SK-N-SH treated with all-trans-retinoic acid at 6 μM for 48 hours (cell line): ENCODE results near the gene AGAP5.

Experiments
- ARNTL ChIP-seq: fragments of 450-650 bp; formaldehyde crosslinking; IDR thresholded peaks from 2 replicates; pipeline ENCODE4 v1.5.0; 2020; ENCODE audit warnings: low read depth, mild to moderate bottlenecking, moderate library complexity, borderline replicate concordance
- GLIS3 ChIP-seq: fragments of 250-450 bp; sonication (Bioruptor Pico); IDR thresholded peaks from 2 replicates; pipeline ENCODE4 v1.5.0; 2020; ENCODE audit warnings: mild to moderate bottlenecking, moderate library complexity
- RARB ChIP-seq: fragments of 250-450 bp; sonication (Bioruptor Pico); IDR thresholded peaks from 2 replicates; pipeline ENCODE4 v1.8.0; 2021; ENCODE audit warnings: mild to moderate bottlenecking, moderate library complexity
- TOX ChIP-seq: fragments of 250-450 bp; sonication (Bioruptor Pico); IDR thresholded peaks from 2 replicates; pipeline ENCODE4 v1.8.0; 2021; ENCODE audit warnings: mild to moderate bottlenecking, moderate library complexity, borderline replicate concordance
- ZFP30 ChIP-seq: fragments of 450-650 bp; formaldehyde crosslinking; IDR thresholded peaks from 2 replicates; pipeline ENCODE4 v1.5.0; 2022; ENCODE audit warnings: mild to moderate bottlenecking, moderate library complexity
- ZNF565 ChIP-seq: fragments of 450-650 bp; formaldehyde crosslinking; conservative IDR thresholded peaks from 2 replicates; pipeline ENCODE4 v1.5.0; 2020; ENCODE audit warnings: low read depth, mild to moderate bottlenecking, moderate library complexity
- ZNF70 ChIP-seq: fragments of 450-650 bp; formaldehyde crosslinking; IDR thresholded peaks from 2 replicates; pipeline ENCODE4 v1.5.0; 2020; ENCODE audit warnings: mild to moderate bottlenecking, moderate library complexity
- TF ChIP-seq, protein P1 (sequence below): fragments of 250-450 bp; sonication (Bioruptor Pico); IDR thresholded peaks from 2 replicates; pipeline ENCODE4 v1.5.1; 2020; ENCODE audit warnings: low read depth, mild to moderate bottlenecking, moderate library complexity
- TF ChIP-seq, protein P2 (sequence below): fragments of 250-450 bp; sonication (Bioruptor Pico); IDR thresholded peaks from 2 replicates; pipeline ENCODE4 v1.5.0; 2020; ENCODE audit warnings: mild to moderate bottlenecking, moderate library complexity
- TF ChIP-seq, protein P3 (sequence below): fragments of 250-450 bp; sonication (Bioruptor Pico); IDR thresholded peaks from 2 replicates; pipeline ENCODE4 v1.5.1; 2021; ENCODE audit warnings: mild to moderate bottlenecking, moderate library complexity
- TF ChIP-seq, protein P4 (sequence below): fragments of 250-450 bp; sonication (Bioruptor Pico); IDR thresholded peaks from 2 replicates; pipeline ENCODE4 v1.8.0; 2020; ENCODE audit warnings: mild to moderate bottlenecking, moderate library complexity, borderline replicate concordance

DNA sequence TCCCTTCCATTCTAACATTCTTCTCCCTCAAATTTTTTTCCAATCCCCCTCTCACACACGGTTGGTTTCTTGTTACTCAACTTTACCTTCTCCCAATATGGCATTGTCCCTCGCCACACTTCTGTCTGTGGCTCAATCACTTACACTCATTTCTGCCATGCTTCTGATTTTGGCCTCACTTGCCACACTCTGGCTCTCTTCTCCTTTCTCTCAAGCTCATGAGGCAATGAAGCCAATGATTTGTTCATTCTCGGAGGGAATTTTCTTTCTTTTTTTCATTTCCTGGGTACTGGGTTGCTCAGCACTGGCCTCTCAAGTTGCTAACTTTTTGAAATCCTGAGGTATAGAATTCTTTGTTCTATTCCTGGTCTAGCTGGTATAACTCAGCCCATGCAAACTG is 52.7 kb downstream of the AGAP5 start:
- TF ChIP-seq ZFP30 (no peak), GLIS3 (CRISPR knock-in tag) (no peak), TOX (no peak), ZNF565 (CRISPR knock-in tag) (no peak), ARNTL (CRISPR knock-in tag) (no peak), ZNF70 (CRISPR knock-in tag) (no peak), RARB (no peak)
- TF ChIP-seq, protein P1, sequence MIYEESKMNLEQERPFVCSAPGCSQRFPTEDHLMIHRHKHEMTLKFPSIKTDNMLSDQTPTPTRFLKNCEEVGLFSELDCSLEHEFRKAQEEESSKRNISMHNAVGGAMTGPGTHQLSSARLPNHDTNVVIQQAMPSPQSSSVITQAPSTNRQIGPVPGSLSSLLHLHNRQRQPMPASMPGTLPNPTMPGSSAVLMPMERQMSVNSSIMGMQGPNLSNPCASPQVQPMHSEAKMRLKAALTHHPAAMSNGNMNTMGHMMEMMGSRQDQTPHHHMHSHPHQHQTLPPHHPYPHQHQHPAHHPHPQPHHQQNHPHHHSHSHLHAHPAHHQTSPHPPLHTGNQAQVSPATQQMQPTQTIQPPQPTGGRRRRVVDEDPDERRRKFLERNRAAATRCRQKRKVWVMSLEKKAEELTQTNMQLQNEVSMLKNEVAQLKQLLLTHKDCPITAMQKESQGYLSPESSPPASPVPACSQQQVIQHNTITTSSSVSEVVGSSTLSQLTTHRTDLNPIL: no peak
- TF ChIP-seq, protein P2, sequence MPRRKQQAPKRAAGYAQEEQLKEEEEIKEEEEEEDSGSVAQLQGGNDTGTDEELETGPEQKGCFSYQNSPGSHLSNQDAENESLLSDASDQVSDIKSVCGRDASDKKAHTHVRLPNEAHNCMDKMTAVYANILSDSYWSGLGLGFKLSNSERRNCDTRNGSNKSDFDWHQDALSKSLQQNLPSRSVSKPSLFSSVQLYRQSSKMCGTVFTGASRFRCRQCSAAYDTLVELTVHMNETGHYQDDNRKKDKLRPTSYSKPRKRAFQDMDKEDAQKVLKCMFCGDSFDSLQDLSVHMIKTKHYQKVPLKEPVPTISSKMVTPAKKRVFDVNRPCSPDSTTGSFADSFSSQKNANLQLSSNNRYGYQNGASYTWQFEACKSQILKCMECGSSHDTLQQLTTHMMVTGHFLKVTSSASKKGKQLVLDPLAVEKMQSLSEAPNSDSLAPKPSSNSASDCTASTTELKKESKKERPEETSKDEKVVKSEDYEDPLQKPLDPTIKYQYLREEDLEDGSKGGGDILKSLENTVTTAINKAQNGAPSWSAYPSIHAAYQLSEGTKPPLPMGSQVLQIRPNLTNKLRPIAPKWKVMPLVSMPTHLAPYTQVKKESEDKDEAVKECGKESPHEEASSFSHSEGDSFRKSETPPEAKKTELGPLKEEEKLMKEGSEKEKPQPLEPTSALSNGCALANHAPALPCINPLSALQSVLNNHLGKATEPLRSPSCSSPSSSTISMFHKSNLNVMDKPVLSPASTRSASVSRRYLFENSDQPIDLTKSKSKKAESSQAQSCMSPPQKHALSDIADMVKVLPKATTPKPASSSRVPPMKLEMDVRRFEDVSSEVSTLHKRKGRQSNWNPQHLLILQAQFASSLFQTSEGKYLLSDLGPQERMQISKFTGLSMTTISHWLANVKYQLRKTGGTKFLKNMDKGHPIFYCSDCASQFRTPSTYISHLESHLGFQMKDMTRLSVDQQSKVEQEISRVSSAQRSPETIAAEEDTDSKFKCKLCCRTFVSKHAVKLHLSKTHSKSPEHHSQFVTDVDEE (CRISPR knock-in tag): no peak
- TF ChIP-seq, protein P3, sequence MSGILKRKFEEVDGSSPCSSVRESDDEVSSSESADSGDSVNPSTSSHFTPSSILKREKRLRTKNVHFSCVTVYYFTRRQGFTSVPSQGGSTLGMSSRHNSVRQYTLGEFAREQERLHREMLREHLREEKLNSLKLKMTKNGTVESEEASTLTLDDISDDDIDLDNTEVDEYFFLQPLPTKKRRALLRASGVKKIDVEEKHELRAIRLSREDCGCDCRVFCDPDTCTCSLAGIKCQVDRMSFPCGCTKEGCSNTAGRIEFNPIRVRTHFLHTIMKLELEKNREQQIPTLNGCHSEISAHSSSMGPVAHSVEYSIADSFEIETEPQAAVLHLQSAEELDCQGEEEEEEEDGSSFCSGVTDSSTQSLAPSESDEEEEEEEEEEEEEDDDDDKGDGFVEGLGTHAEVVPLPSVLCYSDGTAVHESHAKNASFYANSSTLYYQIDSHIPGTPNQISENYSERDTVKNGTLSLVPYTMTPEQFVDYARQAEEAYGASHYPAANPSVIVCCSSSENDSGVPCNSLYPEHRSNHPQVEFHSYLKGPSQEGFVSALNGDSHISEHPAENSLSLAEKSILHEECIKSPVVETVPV (CRISPR knock-in tag): no peak
- TF ChIP-seq, protein P4, sequence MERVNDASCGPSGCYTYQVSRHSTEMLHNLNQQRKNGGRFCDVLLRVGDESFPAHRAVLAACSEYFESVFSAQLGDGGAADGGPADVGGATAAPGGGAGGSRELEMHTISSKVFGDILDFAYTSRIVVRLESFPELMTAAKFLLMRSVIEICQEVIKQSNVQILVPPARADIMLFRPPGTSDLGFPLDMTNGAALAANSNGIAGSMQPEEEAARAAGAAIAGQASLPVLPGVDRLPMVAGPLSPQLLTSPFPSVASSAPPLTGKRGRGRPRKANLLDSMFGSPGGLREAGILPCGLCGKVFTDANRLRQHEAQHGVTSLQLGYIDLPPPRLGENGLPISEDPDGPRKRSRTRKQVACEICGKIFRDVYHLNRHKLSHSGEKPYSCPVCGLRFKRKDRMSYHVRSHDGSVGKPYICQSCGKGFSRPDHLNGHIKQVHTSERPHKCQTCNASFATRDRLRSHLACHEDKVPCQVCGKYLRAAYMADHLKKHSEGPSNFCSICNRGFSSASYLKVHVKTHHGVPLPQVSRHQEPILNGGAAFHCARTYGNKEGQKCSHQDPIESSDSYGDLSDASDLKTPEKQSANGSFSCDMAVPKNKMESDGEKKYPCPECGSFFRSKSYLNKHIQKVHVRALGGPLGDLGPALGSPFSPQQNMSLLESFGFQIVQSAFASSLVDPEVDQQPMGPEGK (CRISPR knock-in tag): no peak
